HuH-7.5 (cell line): Measurements from ENCODE around the gene KCNIP3.

ENCODE experiments used
- DNase-seq: peaks from one replicate; pipeline ENCODE4 v3.0.0; 2011; ENCODE audit warnings: low spot score

The KCNIP3 gene

DNA sequence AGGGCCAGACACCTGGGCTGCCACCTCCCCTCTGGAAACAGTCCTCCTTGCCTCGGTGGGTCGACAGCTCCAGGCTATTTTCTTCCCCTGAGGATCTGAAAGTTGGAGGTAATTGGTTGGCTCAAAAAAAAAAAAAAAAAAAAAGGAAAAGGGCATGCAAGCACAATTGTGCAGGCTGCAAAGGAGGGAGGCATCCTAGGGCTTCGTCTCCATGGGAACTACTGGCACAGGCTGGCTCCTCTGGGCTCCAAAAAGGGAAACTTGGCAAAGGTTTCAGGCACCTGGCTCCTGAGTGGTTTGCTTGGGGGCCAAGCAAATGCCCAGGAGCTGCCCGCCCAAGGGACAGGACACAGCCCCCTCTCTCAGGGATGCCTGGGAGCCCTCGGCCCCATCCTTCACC lies 1.1 kb upstream of the KCNIP3 start:
- no peak for DNase-seq

DNA sequence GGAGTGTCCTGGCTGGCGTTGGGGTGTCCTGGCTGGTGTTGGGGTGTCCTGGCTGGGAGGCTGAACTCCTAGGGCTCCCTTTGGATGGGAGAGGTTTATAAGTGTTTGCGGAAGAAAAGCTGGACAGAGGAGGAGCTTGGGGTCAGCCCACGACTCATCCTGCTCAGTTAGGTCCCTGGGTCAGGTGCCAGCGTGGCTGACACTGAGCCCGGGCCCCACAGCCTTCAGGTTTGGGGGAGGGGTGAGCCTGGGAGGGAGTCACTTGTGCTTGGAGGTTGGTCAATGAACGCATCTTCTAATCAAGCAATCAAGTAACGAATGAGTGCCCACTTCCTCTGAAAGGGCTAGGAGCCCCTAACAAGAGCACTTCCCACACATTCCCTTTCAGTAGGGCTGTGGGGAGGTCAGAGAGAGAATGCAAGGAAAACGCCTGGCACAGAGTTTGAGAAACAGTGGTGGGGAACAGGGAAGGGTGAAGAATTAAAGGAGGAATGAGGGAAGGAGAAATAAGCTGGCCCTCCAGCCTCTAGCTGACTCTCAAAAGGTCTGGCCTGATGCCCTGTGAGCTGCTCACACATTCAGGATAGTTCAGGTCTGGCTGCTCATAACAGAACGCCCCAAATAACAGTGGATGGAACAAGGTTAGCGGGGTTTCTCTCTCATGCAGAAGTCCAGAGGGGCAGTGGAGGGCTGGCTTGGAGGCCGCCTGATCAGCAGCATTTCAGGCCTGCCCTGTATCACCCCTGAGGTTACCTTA lies 670 bp downstream of the KCNIP3 start:
- no peak for DNase-seq

DNA sequence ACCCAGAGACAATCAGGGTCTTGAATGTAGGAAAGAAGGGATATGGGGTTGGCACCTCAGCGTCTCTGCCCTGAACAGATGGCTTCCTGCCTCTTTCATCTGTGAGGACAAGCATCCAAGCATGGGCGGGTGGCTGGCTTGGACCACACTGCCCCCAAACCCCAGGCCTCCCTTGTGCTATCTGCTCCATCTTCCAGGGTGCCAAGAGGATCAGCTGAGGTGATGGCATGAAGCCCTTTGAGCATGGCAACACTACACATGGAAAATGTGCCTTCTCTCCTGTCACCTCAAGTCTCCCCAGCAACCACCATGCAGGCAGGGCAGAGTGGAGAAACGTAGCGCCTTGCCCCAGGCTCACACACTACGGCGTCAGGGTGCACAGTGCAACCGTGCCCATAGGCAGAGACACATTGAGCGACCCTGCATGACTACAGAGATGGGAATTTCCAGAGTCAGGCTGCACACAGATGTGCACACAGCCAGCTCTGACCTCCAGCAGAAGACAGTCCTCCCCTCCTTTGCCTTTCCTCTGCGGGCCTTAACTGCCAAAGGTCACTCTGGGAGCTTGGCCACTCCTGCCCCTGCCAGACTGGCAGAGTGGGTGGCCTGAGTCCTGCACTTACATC lies 1.5 kb downstream of the KCNIP3 start:
- DNase-seq: no peak

DNA sequence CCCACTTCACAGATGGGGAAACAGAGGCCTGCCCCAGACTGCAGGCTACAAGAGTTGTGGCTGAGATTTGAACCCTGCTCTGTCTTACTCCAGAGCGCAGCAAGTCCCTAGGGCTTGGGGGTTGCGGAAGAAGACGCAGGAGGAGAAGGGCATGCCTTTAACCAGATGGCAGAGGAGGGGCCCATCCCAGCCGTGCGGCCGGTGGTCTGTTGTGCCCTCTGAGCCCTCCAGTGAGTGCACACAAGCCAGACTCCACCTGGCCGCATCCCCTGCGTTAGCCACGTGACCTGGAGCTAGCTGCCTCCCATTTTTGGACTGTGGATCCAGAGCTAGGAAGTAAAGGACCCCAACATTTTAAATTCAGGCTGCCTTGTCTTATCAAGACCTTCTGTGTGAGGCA lies 2.8 kb downstream of the KCNIP3 start:
- DNase-seq: no peak

GRCh38 chr2:95300450-95300849 lies 3.3 kb downstream of the KCNIP3 start:
- no peak for DNase-seq

- no peak for DNase-seq
Measured at GRCh38 chr2:95301186-95301585, 4.0 kb downstream of the KCNIP3 start.

- DNase-seq: no peak
Measured at GRCh38 chr2:95301876-95302641, 4.9 kb downstream of the KCNIP3 start.

DNA sequence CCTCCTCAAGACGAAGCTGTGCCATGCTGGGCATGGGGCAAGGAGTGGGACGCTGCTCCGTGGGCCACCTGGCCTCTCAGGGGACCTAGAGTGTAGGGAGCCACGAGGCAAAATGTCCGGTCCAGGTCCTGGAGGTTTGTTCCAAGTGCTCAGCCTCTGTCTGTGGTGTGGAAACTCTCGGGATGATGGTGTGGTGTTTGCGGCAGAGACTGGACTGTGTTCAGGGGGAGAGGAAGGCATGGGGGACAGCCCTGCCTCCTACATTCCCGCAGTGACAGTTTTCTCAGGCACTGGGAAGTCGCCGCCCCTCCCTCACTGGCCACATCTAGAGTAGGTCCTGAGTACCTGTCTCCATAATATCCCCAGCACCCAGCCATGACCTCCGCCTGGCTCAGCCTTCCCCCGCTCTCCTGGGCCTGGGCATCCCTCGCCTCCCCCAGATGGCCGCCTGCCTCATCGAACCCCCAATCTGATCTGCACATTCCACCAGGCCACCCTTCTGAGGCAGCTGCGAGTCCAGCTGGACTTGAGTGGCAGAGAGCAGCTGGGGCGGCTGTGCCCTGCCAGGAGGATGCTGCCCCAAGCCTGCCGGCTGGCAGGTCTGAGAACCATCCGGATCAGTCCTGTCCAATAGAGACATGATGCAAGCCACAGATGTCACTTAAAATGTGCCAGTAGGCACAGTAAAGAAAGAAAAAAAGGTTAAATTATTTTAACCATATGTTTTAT lies 6.2 kb downstream of the KCNIP3 start:
- no peak for DNase-seq

GRCh38 chr2:95305380-95306061 lies 8.4 kb downstream of the KCNIP3 start:
- DNase-seq: no peak

DNA sequence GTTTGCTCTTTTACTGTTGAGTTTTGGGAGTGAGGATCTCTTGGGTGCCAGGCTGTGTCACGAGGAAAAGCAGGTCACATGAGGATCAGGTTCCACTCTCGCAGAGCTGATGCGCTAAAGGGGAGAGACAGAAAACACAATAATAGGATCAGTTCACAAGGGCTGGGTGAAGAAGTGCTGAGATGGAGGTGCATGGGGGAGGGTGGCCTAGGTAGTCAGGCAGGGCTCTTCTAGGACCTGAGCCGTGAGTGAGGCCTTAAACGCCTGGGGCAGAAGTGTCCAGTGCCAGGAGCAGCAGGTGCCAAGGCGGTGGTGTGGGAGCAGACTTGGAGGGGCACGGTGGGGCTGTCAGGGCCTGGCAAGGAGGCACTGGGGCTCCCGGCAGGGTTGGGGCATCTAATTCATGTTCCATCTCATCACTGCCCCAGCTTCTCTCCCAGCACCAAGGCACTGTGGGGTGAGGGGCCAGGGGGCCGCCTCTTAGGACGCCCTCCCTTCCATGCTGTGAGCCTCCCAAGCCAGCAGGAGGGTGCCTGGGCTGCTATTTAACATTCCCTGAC lies 9.3 kb downstream of the KCNIP3 start:
- no peak for DNase-seq

- DNase-seq: no peak
Measured at GRCh38 chr2:95307036-95307435, 9.9 kb downstream of the KCNIP3 start.

GRCh38 chr2:95307878-95308277 lies 10.7 kb downstream of the KCNIP3 start:
- DNase-seq: no peak

DNA sequence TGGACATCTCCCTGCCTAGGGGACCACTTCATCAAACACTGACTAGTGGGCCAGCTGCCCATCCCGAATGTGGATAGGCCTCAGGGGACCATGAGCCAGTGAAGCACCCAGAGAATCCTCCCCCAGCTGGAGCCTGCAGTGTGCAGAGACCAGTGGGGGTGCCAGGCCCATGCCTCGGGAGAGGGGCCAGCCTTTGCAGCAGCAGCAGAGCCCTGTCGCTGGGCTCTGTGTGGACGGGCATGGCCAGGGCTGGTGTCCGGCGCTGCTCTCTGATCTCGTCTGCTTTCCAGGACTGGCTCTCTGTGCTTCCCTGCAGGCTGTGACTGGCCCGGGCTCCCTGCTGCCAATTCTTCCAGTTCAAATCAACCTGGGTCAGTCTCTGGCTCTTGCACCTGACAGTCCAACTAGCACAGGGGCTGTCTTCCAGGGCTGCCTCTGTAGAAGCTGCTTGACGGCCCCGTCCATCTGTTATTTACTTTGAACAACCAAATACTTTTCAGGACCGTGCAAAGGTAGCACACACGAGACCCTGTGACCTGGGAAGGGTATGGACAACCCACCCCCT lies 11.4 kb downstream of the KCNIP3 start:
- DNase-seq: no peak

DNA sequence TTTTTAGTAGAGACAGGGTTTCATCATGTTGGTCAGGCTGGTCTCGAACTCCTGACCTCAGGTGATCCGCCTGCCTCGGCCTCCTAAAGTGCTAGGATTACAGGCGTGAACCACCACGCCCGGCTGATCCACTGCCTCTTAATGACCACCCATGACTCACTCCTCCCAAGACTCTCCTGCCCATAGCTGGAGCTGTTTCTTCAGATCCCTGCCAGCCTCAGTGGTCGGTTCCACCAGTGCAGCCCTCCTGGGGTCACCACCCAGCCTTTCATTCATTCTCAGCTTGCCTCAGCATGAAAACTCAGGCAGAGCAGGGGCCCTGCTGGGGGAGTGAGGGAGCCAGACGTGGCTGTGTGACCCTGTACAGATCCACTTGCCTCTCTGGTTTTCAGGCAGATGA lies 12.5 kb downstream of the KCNIP3 start:
- no peak for DNase-seq

GRCh38 chr2:95310216-95310615 lies 13.1 kb downstream of the KCNIP3 start:
- DNase-seq: no peak

GRCh38 chr2:95310651-95311050 lies 13.5 kb downstream of the KCNIP3 start:
- DNase-seq: no peak

DNA sequence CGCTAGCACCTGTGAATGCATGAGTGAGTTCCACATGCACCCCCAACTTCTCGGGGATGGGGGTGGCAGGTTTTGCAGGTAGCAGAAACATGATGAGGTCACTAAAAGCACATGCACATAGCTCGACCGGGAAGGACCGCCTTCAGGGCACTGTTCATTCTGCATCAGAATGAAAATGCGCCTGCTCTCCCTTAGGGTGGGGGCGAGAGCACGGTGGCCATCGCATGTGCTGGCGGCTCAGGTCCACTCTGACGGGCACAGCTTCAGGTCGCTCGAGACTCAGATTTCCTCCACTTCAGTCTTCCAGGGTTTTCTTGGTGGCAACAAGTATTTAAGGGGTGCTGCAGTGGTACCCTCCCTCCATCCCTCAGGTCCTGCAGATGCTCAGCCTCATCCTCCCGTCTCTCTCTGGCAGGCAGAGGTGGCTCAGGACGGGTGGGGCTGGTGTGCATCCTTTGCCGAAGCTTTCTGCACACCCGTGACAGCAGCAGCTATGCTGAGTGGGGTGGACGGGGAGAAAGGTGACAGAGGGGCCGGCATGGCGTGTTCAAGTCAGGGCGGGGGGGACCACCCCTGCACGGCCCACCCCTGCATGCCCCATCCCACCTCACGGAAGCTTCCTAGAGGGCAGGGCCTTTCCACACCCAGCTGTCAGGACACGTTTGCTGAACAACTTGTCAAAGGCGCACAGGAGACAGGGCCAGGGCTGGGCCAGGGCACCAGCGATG lies 14.8 kb downstream of the KCNIP3 start:
- DNase-seq: no peak

DNA sequence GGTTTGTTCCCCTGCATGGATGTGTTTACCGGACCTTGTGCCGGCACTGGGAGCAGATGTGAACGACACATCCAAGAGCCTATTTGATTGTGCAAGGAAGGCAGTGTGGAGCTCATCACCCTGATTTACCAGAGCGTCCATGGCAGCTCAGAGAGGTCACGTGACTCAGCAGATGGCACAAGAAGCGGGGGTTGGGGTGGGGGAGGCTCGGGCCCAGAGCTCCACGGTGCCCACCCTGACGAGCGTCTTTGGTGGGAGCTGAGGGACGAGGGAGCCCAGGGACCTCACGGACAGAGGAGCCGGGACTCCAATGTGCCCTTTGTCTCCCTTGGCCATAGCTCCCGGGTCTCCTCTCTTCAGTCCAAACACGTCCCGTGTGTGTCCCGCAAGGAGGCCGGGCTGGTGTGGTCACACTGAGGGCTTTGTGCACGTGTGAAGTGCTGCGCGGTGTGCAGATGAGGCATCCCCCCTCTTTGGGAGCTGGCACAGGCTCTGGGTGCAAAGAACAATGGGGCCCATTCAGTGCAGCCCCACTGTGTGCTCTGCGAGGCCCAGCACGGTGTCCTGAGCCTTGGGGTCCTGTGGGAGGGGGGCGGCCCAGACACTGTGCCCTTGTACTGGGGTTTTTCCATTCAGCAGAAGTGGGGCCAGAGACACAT lies 15.5 kb downstream of the KCNIP3 start:
- DNase-seq: no peak

DNA sequence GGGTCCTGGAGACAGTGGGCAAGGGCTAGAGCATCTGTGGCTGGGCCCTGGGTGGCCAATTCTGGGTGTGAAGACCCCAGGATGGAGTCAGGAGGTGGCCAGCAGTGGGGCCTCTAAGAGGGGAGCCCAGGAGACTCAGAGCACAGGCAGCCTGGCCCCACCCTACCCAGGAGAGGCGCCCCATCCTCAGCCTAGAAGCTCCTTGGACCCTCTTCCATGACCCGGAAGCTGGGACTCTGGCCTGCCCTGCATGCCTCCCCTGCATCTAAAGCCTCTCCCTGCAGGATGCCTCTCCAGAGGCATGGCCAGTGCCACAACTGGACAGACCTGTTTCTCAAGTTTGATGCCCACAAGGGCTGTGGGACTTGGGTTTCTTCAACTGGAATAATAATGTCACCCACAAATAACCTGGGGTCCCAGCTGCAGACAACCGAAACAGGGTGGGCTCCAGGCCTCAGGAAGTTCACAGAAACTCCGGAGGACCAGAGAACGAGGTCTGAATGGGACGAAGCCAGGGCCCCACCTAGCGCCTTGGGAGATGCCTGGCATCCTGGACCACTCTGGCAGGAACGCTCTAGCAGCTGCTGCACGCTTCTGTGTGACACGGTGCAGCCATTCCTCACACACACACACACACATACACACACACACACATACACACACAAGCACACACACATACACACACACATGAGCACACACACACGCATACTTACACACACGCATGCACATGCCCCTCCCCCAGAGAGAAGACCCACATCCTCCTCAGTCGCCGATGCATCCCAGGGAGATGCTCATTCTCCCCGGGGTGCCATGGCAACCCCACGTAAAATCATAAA lies 16.4 kb downstream of the KCNIP3 start:
- no peak for DNase-seq
